Naive thymus-derived CD8-positive, alpha-beta T cell (primary cell): ENCODE results near the gene SHCBP1L. TPM values are rescaled to one million over a fixed set of nuclear protein-coding genes. Genes with fewer than 3 reads are reported as not detected.
"Not testable (repeated sequence)": the region's sequence is repeated elsewhere in the genome, so short reads cannot be mapped to it uniquely, and the experiment has no call there.

Source experiments
- ATAC-seq, 2 donors: fragments of 150-1000 bp; cut with Tn5 transposase in 1 of 2; sonication (Bioruptor Pico), chemical (Tn5 transposase) in 1 of 2; 1 replicate in 1 of 2; 2 replicates in 1 of 2; pipeline ENCODE4 v1.10.0; 2021; ENCODE audit warnings: mild to moderate bottlenecking in 2 of 2, moderate library complexity in 2 of 2
- POLR2A ChIA-PET: fragments of 350-600 bp; sonication (Branson Sonifier 250); formaldehyde crosslinking; loops from one replicate; lab custom pipeline; 2021; ENCODE audit warnings: antibody characterized with exemption; lab: Charles Lee
- DNase-seq, 10 donors: peaks; one replicate each; pipeline versions ENCODE4 v3.0.0 to v3.0.0-alpha.2; 2020 to 2022
- H3K27ac Mint-ChIP-seq, 10 donors: one replicate each; pipeline ENCODE4 v1.8.0; 2020 to 2022; ENCODE audit warnings: mild to moderate bottlenecking in 10 of 10, mixed read lengths in 10 of 10, moderate library complexity in 4 of 10, inconsistent platforms in 1 of 10
- H3K27me3 Mint-ChIP-seq, 5 donors: one replicate each; pipeline ENCODE4 v1.8.0; 2021 to 2022; ENCODE audit warnings: mixed read lengths in 5 of 5
- H3K36me3 Mint-ChIP-seq, 3 donors: one replicate each; pipeline ENCODE4 v1.8.0; 2020 to 2022; ENCODE audit warnings: mixed read lengths in 3 of 3, mild to moderate bottlenecking in 2 of 3, inconsistent platforms in 1 of 3
- H3K4me1 Mint-ChIP-seq, 4 donors: one replicate each; pipeline ENCODE4 v1.8.0; 2021 to 2022; ENCODE audit warnings: mixed read lengths in 4 of 4
- H3K4me3 Mint-ChIP-seq, 10 donors: one replicate each; pipeline ENCODE4 v1.8.0; 2020 to 2022; ENCODE audit warnings: mild to moderate bottlenecking in 10 of 10, mixed read lengths in 10 of 10, moderate library complexity in 6 of 10, inconsistent platforms in 1 of 10
- H3K9me3 Mint-ChIP-seq, 9 donors: one replicate each; pipeline ENCODE4 v1.8.0; 2020 to 2022; ENCODE audit warnings: mixed read lengths in 9 of 9, mild to moderate bottlenecking in 3 of 9, inconsistent platforms in 1 of 9, moderate library complexity in 1 of 9
- polyA plus RNA-seq, 3 donors: library from polyadenylated mRNA; unstranded; fragments of 300-500 nt; fragmentation: Illumina TruSeq; gene quantifications; one replicate each; pipeline ENCODE4 v1.2.3, GENCODE V29; 2021
- total RNA-seq, 8 experiments: library from RNA in 2 of 8; stranded (reverse) in 2 of 8; gene quantifications; one replicate each; pipeline ENCODE4 v1.2.3 and lab custom pipeline; 2021 to 2026

The SHCBP1L gene
- total and polyA plus RNA-seq, 5 experiments from 2014 or later = not detected

GRCh38 chr1:182956708-182957365 lies 3.9 kb upstream of the SHCBP1L start:
- Mint-ChIP-seq H3K27me3 (peaks cover 22 to 62% (median 29%) of the 10 kb centered on the region in 5 donors), H3K36me3 (peaks cover 0 to 4% (median 2%) of the 10 kb centered on the region in 3 donors), H3K9me3 (peaks cover 0 to 4% (median 0%) of the 10 kb centered on the region in 9 donors), H3K4me3 (no peak overlapping the region), H3K27ac (no peak overlapping the region), H3K4me1 (peaks cover 3 to 6% (median 4%) of the 10 kb centered on the region in 4 donors)
- no peak for DNase-seq
- no peak for ATAC-seq
- POLR2A ChIA-PET = no interaction called here

- DNase-seq = no peak
- POLR2A ChIA-PET = no interaction called here
- no peak overlapping the region for H3K27ac Mint-ChIP-seq
- H3K36me3 Mint-ChIP-seq = peaks cover 0 to 4% (median 2%) of the 10 kb centered on the region in 3 donors
- no peak for ATAC-seq
- peaks cover 0 to 4% (median 0%) of the 10 kb centered on the region in 9 donors for H3K9me3 Mint-ChIP-seq
- no peak overlapping the region for H3K4me3 Mint-ChIP-seq
- H3K27me3 Mint-ChIP-seq = peaks cover 22 to 57% (median 35%) of the 10 kb centered on the region in 5 donors
- H3K4me1 Mint-ChIP-seq = peaks cover 3 to 6% (median 4%) of the 10 kb centered on the region in 4 donors
Measured at GRCh38 chr1:182955596-182956588, 2.9 kb upstream of the SHCBP1L start.

- Mint-ChIP-seq H3K27ac (no peak overlapping the region), H3K4me3 (peak overlapping the region in 1 of 10 donors; percentile 27), H3K9me3 (peaks cover 0 to 4% (median 0%) of the 10 kb centered on the region in 9 donors), H3K36me3 (peaks cover 0 to 4% (median 2%) of the 10 kb centered on the region in 3 donors), H3K27me3 (peaks cover 19 to 43% (median 37%) of the 10 kb centered on the region in 5 donors), H3K4me1 (peaks cover 3 to 6% (median 4%) of the 10 kb centered on the region in 4 donors)
- ATAC-seq (no peak), DNase-seq (no peak)
- POLR2A ChIA-PET = no interaction called here
Measured at GRCh38 chr1:182953826-182954225, 860 bp upstream of the SHCBP1L start.

- ATAC-seq, H3K27ac Mint-ChIP-seq, H3K4me3 Mint-ChIP-seq, H3K9me3 Mint-ChIP-seq, H3K4me1 Mint-ChIP-seq, H3K36me3 Mint-ChIP-seq, DNase-seq: not testable (repeated sequence)
- peaks cover 28 to 65% (median 30%) of the 10 kb centered on the region in 5 donors for H3K27me3 Mint-ChIP-seq
- POLR2A ChIA-PET = interaction anchor here (0.7 kb wide), 1 partner anchor 273 kb away, joined by 4 read pairs; no protein-coding TSS in a partner anchor
Measured at GRCh38 chr1:182943336-182943735, 9.6 kb downstream of the SHCBP1L start.

- H3K4me1 Mint-ChIP-seq, POLR2A ChIA-PET, H3K9me3 Mint-ChIP-seq, DNase-seq, H3K27ac Mint-ChIP-seq, ATAC-seq, H3K36me3 Mint-ChIP-seq: not testable (repeated sequence)
- peaks cover 26 to 65% (median 35%) of the 10 kb centered on the region in 5 donors for H3K27me3 Mint-ChIP-seq
- peak overlapping the region in 1 of 10 donors; percentile 17 for H3K4me3 Mint-ChIP-seq
Measured at GRCh38 chr1:182942145-182942544, 10.8 kb downstream of the SHCBP1L start.

- POLR2A ChIA-PET = no interaction called here
- Mint-ChIP-seq H3K36me3 (peaks cover 7 to 12% (median 11%) of the 10 kb centered on the region in 3 donors), H3K9me3 (peaks cover 4 to 31% (median 15%) of the 10 kb centered on the region in 9 donors), H3K4me1 (peaks cover 0 to 3% (median under 1%) of the 10 kb centered on the region in 4 donors), H3K27me3 (peaks cover 13 to 47% (median 23%) of the 10 kb centered on the region in 5 donors), H3K4me3 (no peak overlapping the region), H3K27ac (no peak overlapping the region)
- ATAC-seq (no peak), DNase-seq (no peak)
Measured at GRCh38 chr1:182939413-182939812, 13.6 kb downstream of the SHCBP1L start.

GRCh38 chr1:182935716-182936115 lies 17.2 kb downstream of the SHCBP1L start:
- H3K36me3 Mint-ChIP-seq = peaks cover 7 to 20% (median 11%) of the 10 kb centered on the region in 3 donors
- peaks cover 4 to 45% (median 15%) of the 10 kb centered on the region in 9 donors for H3K9me3 Mint-ChIP-seq
- H3K27ac Mint-ChIP-seq = no peak overlapping the region
- DNase-seq (no peak), ATAC-seq (no peak)
- POLR2A ChIA-PET = no interaction called here
- H3K4me1 Mint-ChIP-seq = no peaks in the 10 kb centered on the region
- H3K27me3 Mint-ChIP-seq = peaks cover 12 to 33% (median 29%) of the 10 kb centered on the region in 5 donors
- no peak overlapping the region for H3K4me3 Mint-ChIP-seq

- H3K9me3 Mint-ChIP-seq = peaks cover 0 to 28% (median 8%) of the 10 kb centered on the region in 9 donors
- H3K4me3 Mint-ChIP-seq = no peak overlapping the region
- H3K36me3 Mint-ChIP-seq = peaks cover 0 to 13% (median 5%) of the 10 kb centered on the region in 3 donors
- no peak for ATAC-seq
- peaks cover 0 to 3% (median 0%) of the 10 kb centered on the region in 4 donors for H3K4me1 Mint-ChIP-seq
- DNase-seq = no peak
- H3K27me3 Mint-ChIP-seq = peaks cover 0 to 12% (median 10%) of the 10 kb centered on the region in 5 donors
- POLR2A ChIA-PET = interaction anchor here (0.7 kb wide), 1 partner anchor 1314 kb away, joined by 4 read pairs; no protein-coding TSS in a partner anchor
- H3K27ac Mint-ChIP-seq = no peak overlapping the region
Measured at GRCh38 chr1:182930985-182931384, 22.0 kb downstream of the SHCBP1L start.

GRCh38 chr1:182927693-182928433 lies 25.1 kb downstream of the SHCBP1L start:
- Mint-ChIP-seq H3K27me3 (peaks cover 3 to 19% (median 15%) of the 10 kb centered on the region in 5 donors), H3K9me3 (peaks cover 0 to 3% (median 0%) of the 10 kb centered on the region in 9 donors), H3K27ac (no peak overlapping the region), H3K4me3 (no peak overlapping the region), H3K36me3 (no peaks in the 10 kb centered on the region), H3K4me1 (peaks cover 0 to 3% (median 0%) of the 10 kb centered on the region in 4 donors)
- ATAC-seq (no peak), DNase-seq (no peak)
- POLR2A ChIA-PET = interaction anchor here (0.5 to 0.6 kb wide), 2 partner anchors 81 to 496 kb away, joined by 3 read pairs; no protein-coding TSS in a partner anchor

- peaks cover 0 to 3% (median 0%) of the 10 kb centered on the region in 4 donors for H3K4me1 Mint-ChIP-seq
- H3K27ac Mint-ChIP-seq = no peak overlapping the region
- H3K9me3 Mint-ChIP-seq = no peaks in the 10 kb centered on the region
- ATAC-seq = no peak
- H3K27me3 Mint-ChIP-seq = peaks cover 5 to 30% (median 18%) of the 10 kb centered on the region in 5 donors
- POLR2A ChIA-PET = no interaction called here
- no peak for DNase-seq
- no peaks in the 10 kb centered on the region for H3K36me3 Mint-ChIP-seq
- H3K4me3 Mint-ChIP-seq = no peak overlapping the region
Measured at GRCh38 chr1:182925661-182926060, 27.3 kb downstream of the SHCBP1L start.

GRCh38 chr1:182917378-182917777 lies 35.6 kb downstream of the SHCBP1L start:
- no peaks in the 10 kb centered on the region for H3K4me1 Mint-ChIP-seq
- DNase-seq = no peak
- peaks cover 23 to 40% (median 29%) of the 10 kb centered on the region in 5 donors for H3K27me3 Mint-ChIP-seq
- H3K36me3 Mint-ChIP-seq = peaks cover 0 to 2% (median 0%) of the 10 kb centered on the region in 3 donors
- POLR2A ChIA-PET = no interaction called here
- no peak overlapping the region for H3K4me3 Mint-ChIP-seq
- peaks cover 0 to 5% (median 0%) of the 10 kb centered on the region in 9 donors for H3K9me3 Mint-ChIP-seq
- no peak overlapping the region for H3K27ac Mint-ChIP-seq
- ATAC-seq = no peak

GRCh38 chr1:182913401-182913800 lies 39.6 kb downstream of the SHCBP1L start:
- POLR2A ChIA-PET = no interaction called here
- Mint-ChIP-seq H3K4me1 (no peaks in the 10 kb centered on the region), H3K27me3 (peaks cover 3 to 24% (median 21%) of the 10 kb centered on the region in 5 donors), H3K27ac (no peak overlapping the region), H3K36me3 (peaks cover 0 to 8% (median 6%) of the 10 kb centered on the region in 3 donors), H3K4me3 (no peak overlapping the region), H3K9me3 (peaks cover 0 to 25% (median 13%) of the 10 kb centered on the region in 9 donors)
- ATAC-seq (no peak), DNase-seq (no peak)
